Activated CD4-positive, alpha-beta T cell treated with anti-CD3 and anti-CD28 coated beads, Interleukin-2, Interleukin-6, amounts not matched to agents 100 ng/mL and 50 ng/mL, durations not matched to agents 16 hours and 8 hours (primary cell): Measurements from ENCODE around the gene PRR29.

Experiments used
- DNase-seq: peaks from one replicate; pipeline ENCODE4 v3.0.0-alpha.2; 2020

Gene PRR29

DNA sequence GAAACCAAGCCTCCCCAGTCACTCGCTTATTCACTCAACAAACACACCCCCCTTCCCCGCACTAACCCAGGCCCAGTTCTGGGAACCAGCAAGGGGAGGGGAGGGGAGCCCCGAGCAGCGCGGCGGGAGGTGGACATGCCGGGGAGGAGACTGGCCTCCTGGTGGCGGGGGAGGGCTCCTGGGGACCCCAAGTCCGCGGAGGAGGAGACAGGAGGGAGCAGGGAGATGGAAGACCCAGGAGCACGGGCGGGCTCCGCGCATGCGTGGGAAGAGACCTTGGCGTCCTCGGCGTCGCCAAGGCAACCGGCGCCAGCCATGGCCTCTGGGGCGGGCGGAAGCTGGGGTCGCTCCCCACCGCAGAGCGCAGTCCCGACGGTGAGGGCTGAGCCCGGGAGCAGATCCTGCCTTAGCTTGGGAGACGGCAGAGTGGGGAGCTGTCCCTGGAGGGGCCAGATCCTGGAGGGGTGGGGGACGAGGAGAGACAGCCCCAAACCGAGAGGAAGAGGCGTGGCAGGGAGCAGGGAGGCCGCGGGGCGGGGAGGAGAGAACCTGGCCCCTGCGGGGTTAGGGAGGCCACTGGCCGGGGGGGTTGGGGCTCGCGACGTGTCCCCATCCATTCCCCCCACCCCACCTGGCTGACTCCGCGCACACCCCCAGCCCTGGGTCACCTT lies at the start of gene PRR29:
PRR29 (plus strand) TSS at position 302 of the 671 bp plus-strand sequence; CDS start at position 316, 14 bp downstream.
- peak; percentile 78 for DNase-seq

- no peak for DNase-seq
These were observed 49.6 kb upstream of the PRR29 start for GRCh38 chr17:63948521-63948920.

DNA sequence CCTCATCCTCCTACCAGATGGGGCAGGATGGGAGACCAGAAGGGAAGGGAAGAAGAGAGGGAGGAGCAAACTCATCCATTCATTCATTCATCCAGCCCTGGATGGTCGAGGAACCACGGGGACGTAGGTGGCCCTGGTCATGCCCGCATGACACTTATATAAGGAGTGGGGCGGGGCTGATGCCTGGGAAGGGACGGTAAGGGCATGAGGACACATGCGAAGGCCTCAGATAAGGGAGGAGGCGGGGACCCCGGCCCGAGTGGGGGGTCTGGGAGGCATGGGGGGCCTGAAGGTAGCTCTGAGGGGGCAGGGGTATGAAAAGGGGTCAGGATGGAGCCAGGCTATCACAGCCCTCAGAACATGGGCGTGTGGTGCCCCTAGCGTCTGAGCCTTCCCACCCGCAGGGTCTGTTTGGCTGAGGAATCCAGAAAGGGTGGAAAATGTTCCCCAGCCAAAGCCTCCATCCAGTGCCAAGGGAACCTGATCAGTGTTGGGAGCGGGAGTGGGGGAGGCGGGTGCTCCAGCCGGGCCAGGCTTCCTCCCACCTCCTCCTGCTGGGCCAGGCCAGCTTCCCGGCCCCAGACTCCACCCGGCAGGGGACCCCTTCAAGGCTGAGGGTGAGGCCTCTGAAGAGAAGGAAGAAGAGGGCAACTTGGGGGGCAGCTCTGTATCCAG lies 48.4 kb upstream of the PRR29 start:
- DNase-seq = no peak

GRCh38 chr17:63950940-63951907 lies 46.9 kb upstream of the PRR29 start:
- DNase-seq = peak; percentile 26

GRCh38 chr17:63954402-63955063 lies 43.6 kb upstream of the PRR29 start:
- DNase-seq = peak; percentile 25

DNA sequence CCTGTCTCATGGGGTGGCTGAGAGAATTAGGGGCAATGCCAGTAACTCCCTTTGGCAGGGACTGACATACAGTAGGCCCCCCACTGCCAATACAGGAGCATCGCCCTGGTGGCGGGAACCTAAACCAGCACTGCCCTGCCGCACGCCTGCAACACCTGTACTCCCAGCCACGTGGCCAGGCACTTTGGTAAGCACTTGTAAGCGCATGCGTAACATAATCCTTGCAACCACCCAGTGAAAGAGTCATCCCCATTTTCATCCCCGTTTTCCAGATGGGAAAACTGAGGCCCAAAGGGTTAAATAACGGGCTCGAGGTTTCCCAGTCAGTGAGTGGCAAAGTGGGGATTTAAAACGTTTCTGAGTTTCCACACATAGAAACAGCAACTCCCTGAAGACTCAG lies 42.9 kb upstream of the PRR29 start:
- no peak for DNase-seq

DNA sequence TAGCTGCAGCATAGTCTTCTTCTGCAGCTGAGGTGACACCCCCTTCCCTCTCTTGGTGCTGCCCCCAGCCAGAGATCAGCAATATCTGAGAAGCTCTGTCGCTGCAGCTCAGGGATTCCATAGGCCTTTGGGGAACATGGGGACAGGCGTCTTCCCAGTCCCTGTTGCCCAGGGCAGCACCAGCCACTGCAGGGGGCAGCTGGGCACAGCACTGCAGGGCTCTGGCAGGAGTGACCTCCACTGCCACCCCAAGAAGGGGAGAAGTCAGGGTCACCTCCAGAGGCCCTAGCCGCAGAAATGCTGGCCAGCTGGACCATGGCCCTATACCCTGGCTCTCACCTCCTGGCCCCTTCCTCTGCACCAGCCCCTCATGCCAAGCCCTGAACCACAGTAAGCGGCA lies 42.4 kb upstream of the PRR29 start:
- no peak for DNase-seq

GRCh38 chr17:63956296-63956920 lies 41.7 kb upstream of the PRR29 start:
- DNase-seq = no peak

DNA sequence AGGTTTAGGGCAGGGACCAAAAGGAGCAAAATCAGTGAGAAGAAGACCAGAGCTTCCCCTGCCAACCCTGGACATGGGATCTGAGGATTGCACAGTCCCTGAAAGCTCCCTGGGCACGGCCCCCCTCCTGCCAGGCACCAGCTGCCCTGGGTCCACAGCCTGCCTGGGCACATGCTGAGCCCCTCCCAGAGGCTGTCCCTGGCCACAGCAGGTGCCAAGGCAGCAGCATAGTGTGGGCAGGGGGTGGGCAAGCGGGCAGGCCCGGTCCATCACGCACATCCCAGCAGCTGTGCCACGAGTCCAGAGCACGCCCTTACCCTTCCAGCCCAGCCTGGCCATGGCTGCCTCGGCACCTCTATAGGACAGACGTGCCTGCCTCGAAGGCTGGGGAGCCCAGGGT lies 38.1 kb upstream of the PRR29 start:
- DNase-seq = no peak

DNA sequence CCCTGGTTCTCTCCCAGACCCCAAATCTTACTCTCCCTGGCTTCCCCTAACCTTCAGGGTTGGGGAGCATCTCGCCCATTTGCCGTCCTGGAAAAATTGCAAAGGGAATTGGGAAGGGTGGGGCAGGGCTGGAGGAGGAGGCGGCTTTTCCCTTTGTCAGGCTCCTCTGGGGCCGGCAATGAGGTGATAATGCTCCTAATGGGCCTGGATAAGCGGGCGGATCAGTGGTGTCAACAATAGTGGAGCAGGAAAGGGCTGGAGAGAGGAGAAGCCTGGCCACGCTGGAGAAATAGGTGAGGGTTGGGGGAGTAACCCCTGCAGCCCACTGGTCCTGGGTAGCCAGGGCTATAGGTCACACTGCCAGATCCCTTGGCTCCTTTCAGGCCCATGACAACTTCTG lies 37.7 kb upstream of the PRR29 start:
- no peak for DNase-seq

GRCh38 chr17:63961355-63962212 lies 36.6 kb upstream of the PRR29 start:
- peak; percentile 57 for DNase-seq

DNA sequence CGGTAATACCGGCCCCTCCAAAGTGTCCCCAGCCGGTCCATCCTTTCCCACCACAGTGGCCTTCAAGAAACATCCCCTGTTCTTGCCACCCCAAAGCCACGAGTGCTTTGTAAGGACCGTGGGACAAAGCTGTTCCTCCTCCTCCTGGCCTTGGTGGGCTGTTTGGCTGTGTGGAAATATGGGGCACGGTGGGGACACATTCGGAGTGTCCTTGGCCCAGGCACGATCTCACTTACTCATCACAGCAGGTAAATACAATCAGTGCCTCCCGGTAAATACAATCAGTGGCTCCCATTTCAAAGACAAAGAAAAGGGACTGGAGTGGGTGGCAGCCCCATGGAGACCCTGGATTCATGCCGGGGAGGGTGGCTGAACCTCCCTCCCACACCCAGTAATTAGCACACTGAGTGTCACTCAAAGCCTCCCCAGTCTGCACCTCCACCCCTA lies 35.8 kb upstream of the PRR29 start:
- no peak for DNase-seq

DNA sequence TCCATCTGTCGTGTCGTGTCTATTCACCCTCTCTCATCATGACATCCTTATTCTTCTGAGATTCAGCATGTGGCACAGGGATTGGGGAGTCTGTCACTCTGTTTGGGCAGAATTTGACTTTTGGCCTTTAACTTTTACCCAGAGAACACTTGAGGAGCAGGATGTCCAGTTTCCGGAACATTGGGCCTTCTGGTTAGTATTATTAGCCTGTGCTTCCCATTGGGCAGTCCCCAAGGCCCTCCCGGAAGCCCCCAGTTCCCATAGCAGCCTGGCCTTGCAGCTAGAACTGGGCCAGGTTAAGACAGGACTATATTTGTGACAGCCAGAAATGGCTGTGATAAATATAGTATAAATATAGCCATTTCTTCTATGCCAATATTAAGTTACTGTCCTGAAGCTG lies 35.0 kb upstream of the PRR29 start:
- no peak for DNase-seq

DNA sequence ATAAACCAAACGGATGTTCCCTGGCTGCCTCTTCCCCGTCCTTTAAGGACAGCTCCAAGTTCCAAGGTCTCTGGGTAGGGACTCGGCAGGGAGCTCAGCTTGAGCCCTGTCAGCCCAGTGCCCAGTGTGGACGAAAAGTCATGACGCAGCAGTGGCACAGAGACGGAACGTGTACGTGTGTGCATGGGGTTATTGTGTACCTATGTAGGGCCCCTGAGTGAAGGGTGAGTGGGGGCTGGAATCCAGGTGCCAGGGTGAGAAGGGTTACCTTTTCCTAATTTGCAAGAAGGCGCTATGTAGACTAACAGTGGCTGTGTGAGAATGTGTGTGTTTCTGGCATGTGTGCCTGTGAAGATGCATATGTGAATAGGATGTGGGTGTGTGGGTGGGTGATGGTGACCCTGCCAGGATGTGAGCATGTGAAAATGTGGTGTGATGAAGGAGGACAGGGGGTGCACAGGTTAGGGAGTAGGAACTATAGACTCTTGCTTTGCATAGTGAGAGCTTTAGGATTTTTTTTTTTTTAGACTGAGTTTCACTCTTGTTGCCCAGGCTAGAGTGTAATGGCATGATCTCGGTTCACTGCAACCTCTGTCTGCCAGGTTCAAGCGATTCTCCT lies 31.4 kb upstream of the PRR29 start:
- DNase-seq = peak; percentile 19

GRCh38 chr17:63967953-63968352 lies 30.2 kb upstream of the PRR29 start:
- DNase-seq = peak; percentile 55

GRCh38 chr17:63969278-63969677 lies 28.9 kb upstream of the PRR29 start:
- DNase-seq = no peak

DNA sequence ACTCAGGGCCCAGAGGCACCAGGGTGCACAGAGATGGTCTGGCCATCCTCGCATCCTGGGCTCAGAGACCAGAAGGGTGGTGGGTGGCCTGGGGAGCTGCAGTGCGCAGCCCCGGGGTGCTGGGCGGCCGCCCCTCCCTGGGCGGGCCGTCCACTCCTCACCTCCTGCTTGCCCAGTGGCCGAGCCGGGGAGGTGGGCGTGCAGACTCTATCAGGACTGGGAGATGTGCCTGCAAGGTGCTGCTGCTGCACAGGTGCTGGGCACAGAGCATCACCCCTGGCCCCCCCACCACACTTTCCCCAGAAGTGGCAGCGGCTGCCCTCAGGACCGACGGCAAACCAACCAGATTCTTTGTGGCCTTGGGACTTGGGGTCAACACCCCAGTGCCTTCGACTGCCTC lies 25.4 kb upstream of the PRR29 start, which contains the start of gene SCN4A:
SCN4A (minus strand) TSS at position 123 of the 400 bp plus-strand sequence; CDS start at position 46, 77 bp downstream.
- no peak for DNase-seq

- DNase-seq = no peak
These were observed 24.9 kb upstream of the PRR29 start for GRCh38 chr17:63973247-63973646.

DNA sequence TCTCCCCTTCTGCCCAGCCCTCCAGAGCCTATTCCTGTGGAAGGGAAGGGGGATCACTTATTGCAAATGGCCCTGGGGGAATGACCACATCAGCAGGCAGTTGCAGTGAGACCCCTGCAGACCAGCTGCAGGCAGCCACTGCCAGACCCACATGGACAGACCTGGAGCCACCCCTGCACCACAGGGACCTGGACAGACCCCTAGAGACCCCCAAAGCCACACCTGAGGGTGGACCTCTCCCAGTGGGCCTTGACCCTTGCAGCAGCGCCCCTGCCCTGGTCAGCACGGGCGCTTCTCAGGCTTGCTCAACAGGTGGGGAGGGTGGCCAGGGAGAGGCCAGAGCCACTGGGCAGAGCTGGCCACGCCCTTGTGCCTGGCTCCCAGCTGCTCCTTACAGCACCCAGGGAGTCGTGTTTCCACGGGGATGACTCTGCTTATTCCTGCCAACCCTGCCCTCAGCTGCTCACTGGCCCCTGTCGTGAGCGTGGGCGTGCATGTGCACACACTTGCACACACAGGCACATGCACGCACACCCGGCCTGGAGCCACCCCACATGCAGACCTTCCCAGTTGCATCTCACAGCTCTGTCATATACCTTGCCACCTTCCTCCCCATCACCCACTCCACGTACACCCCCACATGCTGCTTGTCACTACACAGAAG lies 24.1 kb upstream of the PRR29 start:
- no peak for DNase-seq

GRCh38 chr17:63974594-63975192 lies 23.5 kb upstream of the PRR29 start:
- no peak for DNase-seq
